T-cell (primary cell): ENCODE measurements around the gene CDH11. TPM values are rescaled to one million over a fixed set of nuclear protein-coding genes. Genes with fewer than 3 reads are reported as not detected.

Experiments
- ATAC-seq, 4 experiments: fragments of 200-7000 bp in 3 of 4; fragments of 150-1000 bp in 1 of 4; cut with Tn5 transposase; replicated peaks in 1 of 4; 1 replicate in 3 of 4; 2 replicates in 1 of 4; pipeline ENCODE4 v1.10.0; 2021; ENCODE audit warnings: moderate library complexity in 3 of 4, mild to moderate bottlenecking in 2 of 4, moderate number of reproducible peaks in 1 of 4
- CTCF ChIA-PET, 2 donors: fragments of 300-600 bp; sonication (Branson Sonifier 250); formaldehyde crosslinking; loops; one replicate each; lab custom pipeline; 2022; ENCODE audit warnings: antibody characterized with exemption in 2 of 2; lab: Charles Lee
- POLR2A ChIA-PET, 2 donors: fragments of 300-600 bp; sonication (Branson Sonifier 250); formaldehyde crosslinking; loops; one replicate each; lab custom pipeline; 2022; ENCODE audit warnings: antibody characterized with exemption in 2 of 2; lab: Charles Lee
- DNase-seq, 35 experiments: peaks; one replicate each; pipeline versions ENCODE4 v3.0.0 to v3.0.0-alpha.2; 2013 to 2023
- H3K27ac ChIP-seq: one replicate; pipeline ENCODE4 v1.5.1; 2013; ENCODE audit warnings: low read length
- H3K27me3 ChIP-seq, 2 experiments: replicated peaks in 1 of 2; 1 replicate in 1 of 2; 2 replicates in 1 of 2; pipeline versions ENCODE4 v1.6.1 to v1.7.0; 2013; ENCODE audit warnings: low read length in 1 of 2, mixed read lengths in 1 of 2; ENCODE audit not compliant: control insufficient read depth in 2 of 2, insufficient read depth in 2 of 2; ENCODE audit errors: extremely low read depth in 1 of 2
- H3K36me3 ChIP-seq, 2 donors: 1 replicate in 1 of 2; 2 replicates in 1 of 2; pipeline versions ENCODE4 v1.6.1 to v1.7.0; 2013; ENCODE audit warnings: low read length in 1 of 2; ENCODE audit not compliant: control insufficient read depth in 2 of 2, insufficient read depth in 1 of 2; ENCODE audit errors: extremely low read depth in 1 of 2
- H3K4me1 ChIP-seq, 2 experiments: 1 replicate in 1 of 2; 2 replicates in 1 of 2; pipeline versions ENCODE4 v1.6.1 to v1.7.0; 2013; ENCODE audit warnings: low read length in 2 of 2, mixed read lengths in 1 of 2; ENCODE audit not compliant: insufficient read depth in 2 of 2, control insufficient read depth in 1 of 2; ENCODE audit errors: extremely low read depth in 1 of 2
- H3K4me3 ChIP-seq, 2 donors: 1 replicate in 1 of 2; 2 replicates in 1 of 2; pipeline versions ENCODE4 v1.5.1 to v1.7.0; 2013; ENCODE audit warnings: mild to moderate bottlenecking in 2 of 2, low read length in 1 of 2, moderate library complexity in 1 of 2; ENCODE audit not compliant: control insufficient read depth in 1 of 2; ENCODE audit errors: extremely low read depth in 1 of 2
- H3K9me3 ChIP-seq: 2 replicates; pipeline ENCODE4 v1.7.0; 2013
- H3K27ac Mint-ChIP-seq, 2 donors: one replicate each; pipeline ENCODE4 v1.8.0; 2020 to 2021; ENCODE audit warnings: mild to moderate bottlenecking in 2 of 2, mixed read lengths in 2 of 2
- H3K27me3 Mint-ChIP-seq, 2 donors: one replicate each; pipeline ENCODE4 v1.8.0; 2021 to 2022; ENCODE audit warnings: mixed read lengths in 2 of 2
- H3K36me3 Mint-ChIP-seq: one replicate; pipeline ENCODE4 v1.8.0; 2021; ENCODE audit warnings: mixed read lengths
- H3K4me1 Mint-ChIP-seq, 3 donors: one replicate each; pipeline ENCODE4 v1.8.0; 2020 to 2022; ENCODE audit warnings: mixed read lengths in 3 of 3, mild to moderate bottlenecking in 1 of 3
- H3K4me3 Mint-ChIP-seq, 3 donors: one replicate each; pipeline ENCODE4 v1.8.0; 2020 to 2022; ENCODE audit warnings: mild to moderate bottlenecking in 3 of 3, mixed read lengths in 3 of 3, moderate library complexity in 3 of 3
- H3K9me3 Mint-ChIP-seq, 3 donors: one replicate each; pipeline ENCODE4 v1.8.0; 2020 to 2022; ENCODE audit warnings: mixed read lengths in 3 of 3
- WGBS: methylation state at CpG from one replicate; pipeline ENCODE4 v1.1.5; 2013; ENCODE audit warnings: missing lambda C conversion rate; ENCODE audit not compliant: insufficient coverage; 5-methylcytosine and 5-hydroxymethylcytosine counted together
- total RNA-seq, 35 experiments: library from RNA in 6 of 35; stranded (reverse) in 6 of 35; fragments of 120-200 nt in 1 of 35; gene quantifications; one replicate each; pipeline versions ENCODE4 v1.2.1 to v1.2.4 and lab custom pipeline; 2013 to 2026

CDH11 gene
- total RNA-seq, 5 donors from 2014 or later (not counting 1 experiment from before 2014, with no cell fraction given) = 0.10 to 1.1 (median 0.53) TPM; not detected in 2

DNA sequence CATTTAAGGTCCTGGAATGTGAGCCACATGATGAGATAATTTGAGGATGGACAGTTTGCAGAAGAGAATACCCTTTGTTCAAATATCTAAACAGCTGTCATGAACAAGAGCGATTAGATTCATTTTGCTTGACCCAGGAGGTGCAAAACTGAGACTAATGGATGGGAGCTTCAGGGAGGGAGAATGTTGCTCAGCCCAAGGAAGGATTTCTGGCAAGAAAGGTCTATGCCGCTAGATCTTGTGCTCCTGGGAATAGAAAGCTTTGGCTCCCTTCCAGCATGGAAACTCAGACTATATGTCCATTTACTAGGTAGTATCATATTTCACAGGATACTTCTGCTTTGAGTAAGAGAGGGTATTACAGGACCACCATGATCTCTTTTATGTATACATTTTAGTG lies 14.8 kb upstream of the CDH11 start:
- H3K4me3 Mint-ChIP-seq = no peak overlapping the region
- Histone ChIP-seq H3K27me3 (no peaks in the 10 kb centered on the region), H3K9me3 (no peaks in the 10 kb centered on the region), H3K4me3 (no peak overlapping the region), H3K36me3 (no peaks in the 10 kb centered on the region), H3K4me1 (no peaks in the 10 kb centered on the region), H3K27ac (no peak overlapping the region)
- H3K9me3 Mint-ChIP-seq = peaks cover 5 to 12% (median 10%) of the 10 kb centered on the region in 3 donors
- POLR2A ChIA-PET = no interaction called here
- ATAC-seq (no peak), DNase-seq (no peak)
- 80% methylated on average over 1 of the region's 2 CpGs for WGBS
- H3K27ac Mint-ChIP-seq = no peak overlapping the region
- no peaks in the 10 kb centered on the region for H3K4me1 Mint-ChIP-seq
- CTCF ChIA-PET = no interaction called here
- H3K36me3 Mint-ChIP-seq = no peaks in the 10 kb centered on the region
- H3K27me3 Mint-ChIP-seq = no peaks in the 10 kb centered on the region

DNA sequence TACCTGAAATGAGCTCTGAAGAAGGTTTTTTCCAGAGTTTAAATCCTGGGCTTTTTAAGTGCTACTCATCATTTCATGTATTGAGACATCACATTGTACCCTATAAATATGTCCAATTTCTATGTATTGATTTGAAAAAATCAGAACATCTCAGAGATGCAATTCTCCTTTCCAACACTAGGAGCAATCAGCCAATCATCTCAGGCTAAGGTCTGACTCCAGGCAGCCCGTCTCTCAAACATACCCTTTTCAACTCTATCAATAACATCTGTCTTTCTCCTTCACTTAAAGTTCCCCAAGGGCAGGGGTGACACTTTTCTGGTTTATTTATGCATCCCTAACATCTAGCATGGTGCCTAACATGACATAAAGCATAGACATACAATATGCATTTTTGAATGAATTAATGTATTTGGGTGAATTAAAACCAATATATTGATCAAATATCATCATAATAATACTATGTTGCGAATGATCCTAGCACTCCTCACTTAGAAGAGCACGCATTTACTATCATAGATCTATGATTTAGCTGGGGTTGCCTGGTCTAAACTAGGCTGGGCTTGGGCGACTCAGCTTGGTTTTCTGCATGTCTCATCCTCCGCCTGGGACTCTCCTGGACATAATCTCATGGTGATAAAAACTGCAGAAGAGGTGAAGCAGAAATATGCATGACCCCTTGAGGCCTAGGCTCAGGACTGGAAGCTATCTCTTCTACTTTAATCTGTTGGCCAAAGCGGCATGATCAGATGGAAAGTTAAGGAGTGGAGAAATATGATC lies 5.2 kb upstream of the CDH11 start:
- no peaks in the 10 kb centered on the region for H3K4me1 Mint-ChIP-seq
- Histone ChIP-seq H3K4me3 (no peak overlapping the region), H3K4me1 (no peaks in the 10 kb centered on the region), H3K27me3 (peaks cover 9 to 17% of the 10 kb centered on the region in 2 experiments), H3K9me3 (no peaks in the 10 kb centered on the region), H3K27ac (no peak overlapping the region), H3K36me3 (no peaks in the 10 kb centered on the region)
- H3K27me3 Mint-ChIP-seq = peaks cover 10 to 19% of the 10 kb centered on the region in 2 donors
- ChIA-PET POLR2A (no interaction called here), CTCF (no interaction called here)
- DNase-seq (no peak), ATAC-seq (no peak)
- no peaks in the 10 kb centered on the region for H3K36me3 Mint-ChIP-seq
- peaks cover 5 to 7% (median 5%) of the 10 kb centered on the region in 3 donors for H3K9me3 Mint-ChIP-seq
- H3K4me3 Mint-ChIP-seq = no peak overlapping the region
- H3K27ac Mint-ChIP-seq = no peak overlapping the region
- WGBS = 82% methylated on average over 3 of the region's 6 CpGs

DNA sequence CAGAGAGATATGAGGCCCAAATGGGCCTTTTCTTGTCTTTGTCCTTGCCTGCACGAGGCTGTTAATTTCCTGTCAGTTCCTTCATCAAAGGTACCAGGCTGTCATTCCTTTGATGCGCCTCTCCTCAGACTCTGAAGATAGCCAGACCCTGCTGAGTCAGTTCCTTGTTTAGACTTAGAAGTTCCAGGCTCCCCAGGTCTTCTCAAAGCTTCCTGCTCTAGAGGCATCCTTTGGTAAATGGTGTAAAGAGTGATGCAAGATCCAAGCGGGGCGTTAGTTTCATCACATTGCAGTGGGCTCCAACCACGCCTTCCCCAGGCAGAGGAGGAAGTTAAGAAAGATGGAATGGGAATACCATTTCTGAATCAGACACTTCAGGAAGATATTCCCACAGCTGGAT lies 4.0 kb upstream of the CDH11 start:
- POLR2A ChIA-PET = no interaction called here
- H3K27me3 Mint-ChIP-seq = peaks cover 10 to 25% of the 10 kb centered on the region in 2 donors
- H3K4me1 ChIP-seq = no peaks in the 10 kb centered on the region
- ATAC-seq (no peak), DNase-seq (no peak)
- no peaks in the 10 kb centered on the region for H3K36me3 Mint-ChIP-seq
- no peaks in the 10 kb centered on the region for H3K9me3 ChIP-seq
- H3K27me3 ChIP-seq = peaks cover 9 to 28% of the 10 kb centered on the region in 2 experiments
- H3K9me3 Mint-ChIP-seq = peaks cover 0 to 5% (median 3%) of the 10 kb centered on the region in 3 donors
- H3K36me3 ChIP-seq = no peaks in the 10 kb centered on the region
- no peak overlapping the region for H3K27ac ChIP-seq
- no peak overlapping the region for H3K27ac Mint-ChIP-seq
- H3K4me1 Mint-ChIP-seq = no peaks in the 10 kb centered on the region
- H3K4me3 ChIP-seq = no peak overlapping the region
- CTCF ChIA-PET = no interaction called here
- H3K4me3 Mint-ChIP-seq = no peak overlapping the region
- whole genome bisulfite sequencing = 0% methylated on average over 1 of the region's 5 CpGs

DNA sequence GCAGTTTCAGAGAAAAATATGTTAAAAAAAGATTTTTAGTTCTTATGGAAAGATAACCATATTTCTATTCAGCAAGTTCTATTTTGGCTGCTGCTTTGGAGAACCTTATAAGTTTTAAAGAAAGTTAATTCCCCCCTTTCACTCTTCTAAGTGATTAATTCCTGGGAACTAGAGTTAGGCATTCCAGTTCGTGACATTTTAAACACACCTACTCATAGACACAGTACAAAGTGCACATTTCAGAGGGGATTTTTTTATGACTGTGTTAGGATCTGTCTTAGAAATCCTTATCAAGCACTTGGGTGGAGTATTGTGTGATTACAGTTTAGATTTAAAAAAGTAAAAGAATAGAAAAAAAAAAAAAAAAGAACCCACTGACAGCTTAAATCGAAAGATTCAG lies 3.5 kb upstream of the CDH11 start:
- no peak overlapping the region for H3K4me3 Mint-ChIP-seq
- WGBS = no CpG with 5 or more reads among the region's 2 CpGs

DNA sequence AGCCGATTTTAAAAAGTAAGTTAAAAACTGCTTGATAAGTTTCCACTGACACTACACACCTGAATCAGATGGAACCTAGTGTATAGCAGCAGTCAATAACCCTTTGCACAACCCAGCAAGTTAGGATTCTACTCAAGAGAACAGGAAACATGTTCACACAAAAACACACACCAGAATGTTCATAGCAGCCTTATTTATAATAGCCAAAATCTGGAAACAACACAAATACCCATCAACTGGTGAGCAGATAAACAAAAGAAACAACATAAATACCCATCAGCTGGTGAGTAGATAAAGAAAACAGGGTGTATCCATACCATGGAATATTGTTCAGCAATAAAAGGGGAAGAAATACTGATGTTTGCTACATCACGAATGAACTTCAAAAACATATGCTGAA lies 2.7 kb upstream of the CDH11 start:
- no peak overlapping the region for H3K4me3 Mint-ChIP-seq
- 75% methylated on average over 1 of the region's 2 CpGs for WGBS
- POLR2A ChIA-PET = no interaction called here

More for the DNA sequence above, 3.5 kb upstream of the CDH11 start:
- Mint-ChIP-seq H3K4me1 (peaks cover 0 to 1% (median 0%) of the 10 kb centered on the region in 3 donors), H3K27me3 (peaks cover 12 to 27% of the 10 kb centered on the region in 2 donors), H3K36me3 (no peaks in the 10 kb centered on the region), H3K9me3 (peaks cover 0 to 3% (median 3%) of the 10 kb centered on the region in 3 donors), H3K27ac (no peak overlapping the region)
- DNase-seq (no peak), ATAC-seq (no peak)
- Histone ChIP-seq H3K4me1 (no peaks in the 10 kb centered on the region), H3K27ac (no peak overlapping the region), H3K36me3 (no peaks in the 10 kb centered on the region), H3K4me3 (no peak overlapping the region), H3K9me3 (no peaks in the 10 kb centered on the region), H3K27me3 (peaks cover 9 to 33% of the 10 kb centered on the region in 2 experiments)
- ChIA-PET POLR2A (no interaction called here), CTCF (no interaction called here)

DNA sequence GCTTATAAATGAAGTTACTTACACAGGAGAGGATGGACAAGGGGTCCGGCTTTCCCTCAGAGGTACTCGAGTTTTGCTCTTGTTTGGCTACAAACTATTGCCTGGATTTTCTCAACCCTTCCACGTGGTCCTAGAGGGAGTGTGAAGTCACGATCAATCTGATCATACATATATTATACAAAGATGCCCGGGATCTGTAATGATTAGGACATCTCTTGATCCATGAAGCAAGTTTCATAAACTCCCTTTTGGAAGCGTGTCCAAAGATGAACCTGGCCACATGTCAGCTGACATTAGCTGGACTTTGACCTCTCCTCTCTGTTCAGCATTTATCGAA lies 2.3 kb upstream of the CDH11 start:
- Mint-ChIP-seq H3K27ac (no peak overlapping the region), H3K36me3 (no peaks in the 10 kb centered on the region), H3K4me3 (no peak overlapping the region), H3K27me3 (peaks cover 17 to 32% of the 10 kb centered on the region in 2 donors), H3K4me1 (peaks cover 0 to 3% (median 0%) of the 10 kb centered on the region in 3 donors), H3K9me3 (peaks cover 0 to 3% (median 0%) of the 10 kb centered on the region in 3 donors)
- DNase-seq (no peak), ATAC-seq (no peak)
- ChIA-PET CTCF (no interaction called here), POLR2A (no interaction called here)
- Histone ChIP-seq H3K27me3 (peaks cover 14 to 36% of the 10 kb centered on the region in 2 experiments), H3K4me1 (no peaks in the 10 kb centered on the region), H3K27ac (no peak overlapping the region), H3K4me3 (no peak overlapping the region), H3K36me3 (no peaks in the 10 kb centered on the region), H3K9me3 (no peaks in the 10 kb centered on the region)
- WGBS = 60% methylated on average over 3 of the region's 7 CpGs

More for the DNA sequence above, 2.7 kb upstream of the CDH11 start:
- Mint-ChIP-seq H3K36me3 (no peaks in the 10 kb centered on the region), H3K27ac (no peak overlapping the region), H3K4me1 (peaks cover 0 to 3% (median 0%) of the 10 kb centered on the region in 3 donors), H3K9me3 (peaks cover 0 to 3% (median 0%) of the 10 kb centered on the region in 3 donors), H3K27me3 (peaks cover 17 to 32% of the 10 kb centered on the region in 2 donors)
- DNase-seq = no peak
- no peaks in the 10 kb centered on the region for H3K4me1 ChIP-seq
- CTCF ChIA-PET = no interaction called here
- no peaks in the 10 kb centered on the region for H3K36me3 ChIP-seq
- no peaks in the 10 kb centered on the region for H3K9me3 ChIP-seq
- no peak for ATAC-seq
- peaks cover 14 to 36% of the 10 kb centered on the region in 2 experiments for H3K27me3 ChIP-seq
- H3K27ac ChIP-seq = no peak overlapping the region
- H3K4me3 ChIP-seq = no peak overlapping the region
